SK-N-SH treated with all-trans-retinoic acid at 6 μM for 48 hours (cell line): ENCODE data around the gene CD300A.

Experiments used
- ATAC-seq: fragments of 200-7000 bp; cut with Tn5 transposase; 3 replicates; pipeline ENCODE4 v1.9.1; 2020; ENCODE audit warnings: mild to moderate bottlenecking, moderate library complexity
- ARNTL ChIP-seq: fragments of 450-650 bp; formaldehyde crosslinking; IDR thresholded peaks from 2 replicates; pipeline ENCODE4 v1.5.0; 2020; ENCODE audit warnings: low read depth, mild to moderate bottlenecking, moderate library complexity, borderline replicate concordance
- BACH2 ChIP-seq: fragments of 250-450 bp; sonication (Bioruptor Pico); IDR thresholded peaks from 2 replicates; pipeline ENCODE4 v1.9.0; 2021; ENCODE audit warnings: mild to moderate bottlenecking, borderline replicate concordance
- CSDC2 ChIP-seq: fragments of 250-450 bp; sonication (Bioruptor Pico); IDR thresholded peaks from 2 replicates; pipeline ENCODE4 v1.5.0; 2020; ENCODE audit warnings: mild to moderate bottlenecking, moderate library complexity
- CSRNP3 ChIP-seq: fragments of 250-450 bp; sonication (Bioruptor Pico); IDR thresholded peaks from 2 replicates; pipeline ENCODE4 v1.5.1; 2021; ENCODE audit warnings: mild to moderate bottlenecking, moderate library complexity
- ESRRG ChIP-seq: fragments of 250-450 bp; sonication (Bioruptor Pico); IDR thresholded peaks from 2 replicates; pipeline ENCODE4 v1.6.1; 2021; ENCODE audit warnings: mild to moderate bottlenecking
- GLIS3 ChIP-seq: fragments of 250-450 bp; sonication (Bioruptor Pico); IDR thresholded peaks from 2 replicates; pipeline ENCODE4 v1.5.0; 2020; ENCODE audit warnings: mild to moderate bottlenecking, moderate library complexity
- OSR1 ChIP-seq: fragments of 250-450 bp; sonication (Bioruptor Pico); IDR thresholded peaks from 2 replicates; pipeline ENCODE4 v1.8.0; 2022; ENCODE audit warnings: moderate library complexity, mild to moderate bottlenecking, inconsistent platforms
- PPARA ChIP-seq: fragments of 250-450 bp; sonication (Bioruptor Pico); IDR thresholded peaks from 2 replicates; pipeline ENCODE4 v1.5.0; 2020; ENCODE audit warnings: mild to moderate bottlenecking, borderline replicate concordance
- RARB ChIP-seq: fragments of 250-450 bp; sonication (Bioruptor Pico); IDR thresholded peaks from 2 replicates; pipeline ENCODE4 v1.8.0; 2021; ENCODE audit warnings: mild to moderate bottlenecking, moderate library complexity
- SNAI2 ChIP-seq: fragments of 250-450 bp; sonication (Bioruptor Pico); IDR thresholded peaks from 2 replicates; pipeline ENCODE4 v1.5.0; 2020; ENCODE audit warnings: mild to moderate bottlenecking, moderate library complexity
- TCF4 ChIP-seq: fragments of 250-450 bp; sonication (Bioruptor Pico); IDR thresholded peaks from 2 replicates; pipeline ENCODE4 v1.8.0; 2021; ENCODE audit warnings: mild to moderate bottlenecking, moderate library complexity, borderline replicate concordance
- TOX ChIP-seq: fragments of 250-450 bp; sonication (Bioruptor Pico); IDR thresholded peaks from 2 replicates; pipeline ENCODE4 v1.8.0; 2021; ENCODE audit warnings: mild to moderate bottlenecking, moderate library complexity, borderline replicate concordance
- ZC3H10 ChIP-seq: fragments of 250-450 bp; sonication (Bioruptor Pico); IDR thresholded peaks from 2 replicates; pipeline ENCODE4 v1.5.1; 2021; ENCODE audit warnings: mild to moderate bottlenecking, moderate library complexity
- ZFP30 ChIP-seq: fragments of 450-650 bp; formaldehyde crosslinking; IDR thresholded peaks from 2 replicates; pipeline ENCODE4 v1.5.0; 2022; ENCODE audit warnings: mild to moderate bottlenecking, moderate library complexity
- ZNF70 ChIP-seq: fragments of 450-650 bp; formaldehyde crosslinking; IDR thresholded peaks from 2 replicates; pipeline ENCODE4 v1.5.0; 2020; ENCODE audit warnings: mild to moderate bottlenecking, moderate library complexity
- ZNF8 ChIP-seq: fragments of 450-650 bp; formaldehyde crosslinking; IDR thresholded peaks from 2 replicates; pipeline ENCODE4 v1.5.0; 2020; ENCODE audit warnings: mild to moderate bottlenecking, moderate library complexity
- TF ChIP-seq, protein P1 (sequence below): fragments of 250-450 bp; sonication (Bioruptor Pico); IDR thresholded peaks from 2 replicates; pipeline ENCODE4 v1.8.0; 2021; ENCODE audit warnings: low read depth, mild to moderate bottlenecking, moderate library complexity, borderline replicate concordance
- TF ChIP-seq, protein P2 (sequence below): fragments of 250-450 bp; sonication (Bioruptor Pico); IDR thresholded peaks from 2 replicates; pipeline ENCODE4 v1.8.0; 2020; ENCODE audit warnings: mild to moderate bottlenecking, moderate library complexity, borderline replicate concordance
- TF ChIP-seq, protein P3 (sequence below): fragments of 250-450 bp; sonication (Bioruptor Pico); IDR thresholded peaks from 2 replicates; pipeline ENCODE4 v1.5.0; 2020; ENCODE audit warnings: mild to moderate bottlenecking, moderate library complexity
- TF ChIP-seq, protein P4 (sequence below): fragments of 250-450 bp; sonication (Bioruptor Pico); IDR thresholded peaks from 2 replicates; pipeline ENCODE4 v1.5.1; 2020; ENCODE audit warnings: low read depth, mild to moderate bottlenecking, moderate library complexity

The CD300A gene

DNA sequence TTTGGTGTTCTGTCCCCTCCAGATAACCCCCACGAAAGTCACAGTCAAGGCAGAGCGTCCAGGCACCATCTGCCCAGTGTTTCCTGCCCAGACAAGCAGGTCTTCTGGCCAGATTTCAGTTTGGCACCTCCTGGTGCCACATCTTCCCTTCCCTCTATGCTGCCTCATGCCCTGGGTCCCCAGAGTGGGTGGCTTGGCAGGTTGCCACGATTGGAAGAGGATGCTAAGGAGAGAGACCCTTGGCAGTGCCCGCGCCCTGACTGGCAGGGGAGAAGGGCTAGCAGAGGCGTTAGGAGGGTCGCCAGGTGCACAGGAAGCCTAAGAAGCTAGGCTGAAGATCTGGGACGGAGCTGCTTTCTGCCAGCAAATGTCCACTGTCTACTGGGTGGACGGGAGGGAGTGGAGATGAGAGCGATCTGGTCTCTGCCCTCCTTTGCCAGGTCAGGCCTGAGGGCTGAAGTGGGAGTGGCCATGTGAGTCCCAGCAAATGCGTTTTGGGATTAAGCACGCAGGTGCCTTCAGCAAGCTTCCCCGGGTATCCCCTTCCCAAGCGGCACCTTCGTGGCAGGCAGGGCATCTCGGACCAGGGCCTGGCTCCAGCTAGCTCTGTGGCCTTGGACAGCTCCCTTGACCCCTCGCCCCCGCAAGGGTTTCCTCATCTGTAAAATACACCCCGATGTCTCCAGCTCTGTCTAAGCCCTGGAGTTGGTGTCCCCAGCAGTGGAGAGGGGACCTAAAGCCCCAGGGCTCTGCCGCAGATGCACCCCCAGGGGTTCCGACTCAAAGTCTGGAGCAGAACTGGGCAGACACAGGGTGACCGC, 13.4 kb upstream of the CD300A start (continued):
- TF ChIP-seq, protein P1, sequence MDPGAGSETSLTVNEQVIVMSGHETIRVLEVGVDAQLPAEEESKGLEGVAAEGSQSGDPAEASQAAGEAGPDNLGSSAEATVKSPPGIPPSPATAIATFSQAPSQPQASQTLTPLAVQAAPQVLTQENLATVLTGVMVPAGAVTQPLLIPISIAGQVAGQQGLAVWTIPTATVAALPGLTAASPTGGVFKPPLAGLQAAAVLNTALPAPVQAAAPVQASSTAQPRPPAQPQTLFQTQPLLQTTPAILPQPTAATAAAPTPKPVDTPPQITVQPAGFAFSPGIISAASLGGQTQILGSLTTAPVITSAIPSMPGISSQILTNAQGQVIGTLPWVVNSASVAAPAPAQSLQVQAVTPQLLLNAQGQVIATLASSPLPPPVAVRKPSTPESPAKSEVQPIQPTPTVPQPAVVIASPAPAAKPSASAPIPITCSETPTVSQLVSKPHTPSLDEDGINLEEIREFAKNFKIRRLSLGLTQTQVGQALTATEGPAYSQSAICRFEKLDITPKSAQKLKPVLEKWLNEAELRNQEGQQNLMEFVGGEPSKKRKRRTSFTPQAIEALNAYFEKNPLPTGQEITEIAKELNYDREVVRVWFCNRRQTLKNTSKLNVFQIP = no peak

- ATAC-seq = no peak; the same call in 1 of the 3 replicates
- TF ChIP-seq GLIS3 (CRISPR knock-in tag) = no peak
- TF ChIP-seq, protein P2, sequence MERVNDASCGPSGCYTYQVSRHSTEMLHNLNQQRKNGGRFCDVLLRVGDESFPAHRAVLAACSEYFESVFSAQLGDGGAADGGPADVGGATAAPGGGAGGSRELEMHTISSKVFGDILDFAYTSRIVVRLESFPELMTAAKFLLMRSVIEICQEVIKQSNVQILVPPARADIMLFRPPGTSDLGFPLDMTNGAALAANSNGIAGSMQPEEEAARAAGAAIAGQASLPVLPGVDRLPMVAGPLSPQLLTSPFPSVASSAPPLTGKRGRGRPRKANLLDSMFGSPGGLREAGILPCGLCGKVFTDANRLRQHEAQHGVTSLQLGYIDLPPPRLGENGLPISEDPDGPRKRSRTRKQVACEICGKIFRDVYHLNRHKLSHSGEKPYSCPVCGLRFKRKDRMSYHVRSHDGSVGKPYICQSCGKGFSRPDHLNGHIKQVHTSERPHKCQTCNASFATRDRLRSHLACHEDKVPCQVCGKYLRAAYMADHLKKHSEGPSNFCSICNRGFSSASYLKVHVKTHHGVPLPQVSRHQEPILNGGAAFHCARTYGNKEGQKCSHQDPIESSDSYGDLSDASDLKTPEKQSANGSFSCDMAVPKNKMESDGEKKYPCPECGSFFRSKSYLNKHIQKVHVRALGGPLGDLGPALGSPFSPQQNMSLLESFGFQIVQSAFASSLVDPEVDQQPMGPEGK (CRISPR knock-in tag) = no peak
- TF ChIP-seq RARB (CRISPR knock-in tag) = no peak
- no peak for TF ChIP-seq TOX (CRISPR knock-in tag)
- TF ChIP-seq, protein P3, sequence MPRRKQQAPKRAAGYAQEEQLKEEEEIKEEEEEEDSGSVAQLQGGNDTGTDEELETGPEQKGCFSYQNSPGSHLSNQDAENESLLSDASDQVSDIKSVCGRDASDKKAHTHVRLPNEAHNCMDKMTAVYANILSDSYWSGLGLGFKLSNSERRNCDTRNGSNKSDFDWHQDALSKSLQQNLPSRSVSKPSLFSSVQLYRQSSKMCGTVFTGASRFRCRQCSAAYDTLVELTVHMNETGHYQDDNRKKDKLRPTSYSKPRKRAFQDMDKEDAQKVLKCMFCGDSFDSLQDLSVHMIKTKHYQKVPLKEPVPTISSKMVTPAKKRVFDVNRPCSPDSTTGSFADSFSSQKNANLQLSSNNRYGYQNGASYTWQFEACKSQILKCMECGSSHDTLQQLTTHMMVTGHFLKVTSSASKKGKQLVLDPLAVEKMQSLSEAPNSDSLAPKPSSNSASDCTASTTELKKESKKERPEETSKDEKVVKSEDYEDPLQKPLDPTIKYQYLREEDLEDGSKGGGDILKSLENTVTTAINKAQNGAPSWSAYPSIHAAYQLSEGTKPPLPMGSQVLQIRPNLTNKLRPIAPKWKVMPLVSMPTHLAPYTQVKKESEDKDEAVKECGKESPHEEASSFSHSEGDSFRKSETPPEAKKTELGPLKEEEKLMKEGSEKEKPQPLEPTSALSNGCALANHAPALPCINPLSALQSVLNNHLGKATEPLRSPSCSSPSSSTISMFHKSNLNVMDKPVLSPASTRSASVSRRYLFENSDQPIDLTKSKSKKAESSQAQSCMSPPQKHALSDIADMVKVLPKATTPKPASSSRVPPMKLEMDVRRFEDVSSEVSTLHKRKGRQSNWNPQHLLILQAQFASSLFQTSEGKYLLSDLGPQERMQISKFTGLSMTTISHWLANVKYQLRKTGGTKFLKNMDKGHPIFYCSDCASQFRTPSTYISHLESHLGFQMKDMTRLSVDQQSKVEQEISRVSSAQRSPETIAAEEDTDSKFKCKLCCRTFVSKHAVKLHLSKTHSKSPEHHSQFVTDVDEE (CRISPR knock-in tag) = no peak
- TF ChIP-seq ESRRG (CRISPR knock-in tag) = no peak
- no peak for TF ChIP-seq ARNTL (CRISPR knock-in tag)
- TF ChIP-seq SNAI2 = no peak
- TF ChIP-seq, protein P1 = no peak
- TF ChIP-seq ZFP30 = no peak
- TF ChIP-seq OSR1 (CRISPR knock-in tag) = no peak
- no peak for TF ChIP-seq CSRNP3
- TF ChIP-seq ZNF8 (CRISPR knock-in tag) = no peak
- TF ChIP-seq, protein P4, sequence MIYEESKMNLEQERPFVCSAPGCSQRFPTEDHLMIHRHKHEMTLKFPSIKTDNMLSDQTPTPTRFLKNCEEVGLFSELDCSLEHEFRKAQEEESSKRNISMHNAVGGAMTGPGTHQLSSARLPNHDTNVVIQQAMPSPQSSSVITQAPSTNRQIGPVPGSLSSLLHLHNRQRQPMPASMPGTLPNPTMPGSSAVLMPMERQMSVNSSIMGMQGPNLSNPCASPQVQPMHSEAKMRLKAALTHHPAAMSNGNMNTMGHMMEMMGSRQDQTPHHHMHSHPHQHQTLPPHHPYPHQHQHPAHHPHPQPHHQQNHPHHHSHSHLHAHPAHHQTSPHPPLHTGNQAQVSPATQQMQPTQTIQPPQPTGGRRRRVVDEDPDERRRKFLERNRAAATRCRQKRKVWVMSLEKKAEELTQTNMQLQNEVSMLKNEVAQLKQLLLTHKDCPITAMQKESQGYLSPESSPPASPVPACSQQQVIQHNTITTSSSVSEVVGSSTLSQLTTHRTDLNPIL (CRISPR knock-in tag) = no peak
- TF ChIP-seq ZC3H10 = no peak
- TF ChIP-seq TCF4 (CRISPR knock-in tag) = no peak
- TF ChIP-seq BACH2 (CRISPR knock-in tag) = no peak
- TF ChIP-seq PPARA (CRISPR knock-in tag) = no peak
- TF ChIP-seq ZNF70 (CRISPR knock-in tag) = no peak
- TF ChIP-seq CSDC2 = no peak
Measured at GRCh38 chr17:74453665-74454196, 12.7 kb upstream of the CD300A start.
